Keratinocyte (primary cell): Measurements from ENCODE around the gene MPC1. TPM values are rescaled to one million over a fixed set of nuclear protein-coding genes. Genes with fewer than 3 reads are reported as not detected.

Experiments
- DNase-seq: peaks from one replicate; pipeline ENCODE4 v3.0.0-alpha.2; 2011; ENCODE audit warnings: low read depth, missing footprints, low spot score
- FAIRE-seq: peaks from 2 replicates; lab custom pipeline; 2011; peaks lifted over from hg19 to GRCh38; lab: Jason Lieb, UNC
- H2AFZ ChIP-seq: 2 replicates; pipeline ENCODE4 v1.6.0; 2012; ENCODE audit warnings: low read length, control low read depth, inconsistent platforms; ENCODE audit not compliant: control insufficient read depth
- H3K27ac ChIP-seq: 2 replicates; pipeline ENCODE4 v1.5.1; 2011; ENCODE audit warnings: low read length; ENCODE audit not compliant: control insufficient read depth, insufficient read depth
- H3K27me3 ChIP-seq: 3 replicates; pipeline ENCODE4 v1.6.0; 2011; ENCODE audit warnings: low read length; ENCODE audit not compliant: control insufficient read depth, insufficient read depth; ENCODE audit errors: extremely low read depth
- H3K36me3 ChIP-seq, 2 experiments: 2 replicates in 1 of 2; 3 replicates in 1 of 2; pipeline ENCODE4 v1.5.1; 2011; ENCODE audit warnings: low read length in 2 of 2, mild to moderate bottlenecking in 1 of 2; ENCODE audit not compliant: control insufficient read depth in 2 of 2, insufficient read depth in 2 of 2; ENCODE audit errors: extremely low read depth in 1 of 2
- H3K4me1 ChIP-seq: 3 replicates; pipeline ENCODE4 v1.5.1; 2011; ENCODE audit warnings: low read length; ENCODE audit not compliant: control insufficient read depth, insufficient read depth; ENCODE audit errors: extremely low read depth
- H3K4me2 ChIP-seq: 3 replicates; pipeline ENCODE4 v1.6.0; 2011; ENCODE audit warnings: low read depth, low read length; ENCODE audit not compliant: control insufficient read depth, insufficient read depth; ENCODE audit errors: extremely low read depth
- H3K4me3 ChIP-seq, 3 experiments: fragments of 200-600 bp in 1 of 3; sonication (generic) in 1 of 3; 2 replicates in 2 of 3; 3 replicates in 1 of 3; pipeline ENCODE4 v1.5.1; 2011 to 2016; ENCODE audit warnings: low read length in 3 of 3, mild to moderate bottlenecking in 3 of 3, control low read depth in 2 of 3, inconsistent platforms in 1 of 3, low read depth in 1 of 3, mixed read lengths in 1 of 3, mixed run types in 1 of 3, moderate library complexity in 1 of 3; ENCODE audit not compliant: control insufficient read depth in 2 of 3, insufficient read depth in 2 of 3; ENCODE audit errors: extremely low read depth in 1 of 3
- H3K79me2 ChIP-seq: 2 replicates; pipeline ENCODE4 v1.6.0; 2012; ENCODE audit warnings: low read length; ENCODE audit not compliant: control insufficient read depth, insufficient read depth
- H3K9ac ChIP-seq: 3 replicates; pipeline ENCODE4 v1.6.0; 2011; ENCODE audit warnings: low read length; ENCODE audit not compliant: control insufficient read depth, insufficient read depth; ENCODE audit errors: extremely low read depth
- H3K9me1 ChIP-seq: 3 replicates; pipeline ENCODE4 v1.6.0; 2011; ENCODE audit warnings: low read length; ENCODE audit not compliant: control insufficient read depth, insufficient read depth; ENCODE audit errors: extremely low read depth
- H3K9me3 ChIP-seq: 2 replicates; pipeline ENCODE4 v1.5.1; 2012; ENCODE audit warnings: low read depth, low read length; ENCODE audit not compliant: control insufficient read depth
- H4K20me1 ChIP-seq: 3 replicates; pipeline ENCODE4 v1.6.0; 2011; ENCODE audit warnings: low read length; ENCODE audit not compliant: control insufficient read depth, insufficient read depth; ENCODE audit errors: extremely low read depth
- CTCF ChIP-seq, 3 experiments: IDR thresholded peaks in 1 of 3; conservative IDR thresholded peaks in 1 of 3; optimal IDR thresholded peaks in 1 of 3; 2 replicates in 2 of 3; 3 replicates in 1 of 3; pipeline versions ENCODE3 to v1.5.1; 2011; ENCODE audit warnings: low read length in 3 of 3, mild to moderate bottlenecking in 3 of 3, moderate library complexity in 2 of 3, control low read depth in 1 of 3, inconsistent platforms in 1 of 3; ENCODE audit not compliant: insufficient read depth in 2 of 3; ENCODE audit errors: extremely low read depth in 1 of 3
- EZH2 ChIP-seq: IDR thresholded peaks from one replicate; pipeline ENCODE4 v1.6.1; 2012; ENCODE audit warnings: inconsistent platforms, mild to moderate bottlenecking, low read length, moderate library complexity
- dilution Hi-C: fragments of 300-500 bp; cut with MboI; formaldehyde crosslinking; loops from one replicate; pipeline ENCODE4 v1.7.0; 2020; ENCODE audit warnings: low sequenced_read_pairs; ENCODE audit not compliant: extremely low pct_ligation_motif_present
- polyA plus RNA-seq, 5 experiments: library from polyadenylated mRNA; depleted of rRNA in 3 of 5; stranded (reverse) in 3 of 5; stranded (forward) in 1 of 5; unstranded in 1 of 5; fragments of >200 nt; gene quantifications; 1 replicate in 1 of 5; 2 replicates in 3 of 5; 3 replicates in 1 of 5; pipeline versions ENCODE4 v1.2.1 to v1.2.3, GENCODE V29; 2011 to 2012; ENCODE audit warnings: missing spikeins in 2 of 5, low read depth in 1 of 5, low replicate concordance in 1 of 5

The MPC1 gene
- polyA plus RNA-seq, 1 donor (not counting 4 experiments of a cell fraction or from before 2014, with no cell fraction given): 26.4 TPM

GRCh38 chr6:166397849-166398248, 15.1 kb upstream of the MPC1 start:
- H3K27me3 ChIP-seq: no peaks in the 10 kb centered on the region
- no peaks in the 10 kb centered on the region for H3K36me3 ChIP-seq
- no peak for TF ChIP-seq EZH2
- no peak for TF ChIP-seq CTCF (optimal IDR thresholded peaks at IDR 0.05 in 1 of 3, IDR thresholded peaks at IDR 0.05 in 1 of 3, conservative IDR thresholded peaks at IDR 0.05 in 1 of 3; ENCODE audit: extremely low read depth in 1 of 3, insufficient read depth in 2 of 3, low read length in 3 of 3)
- no peaks in the 10 kb centered on the region for H3K9me1 ChIP-seq
- no peak overlapping the region for H3K27ac ChIP-seq
- DNase-seq (no peak), FAIRE-seq (no peak)
- no peaks in the 10 kb centered on the region for H3K4me1 ChIP-seq
- no peaks in the 10 kb centered on the region for H4K20me1 ChIP-seq
- no peak overlapping the region for H3K9ac ChIP-seq
- H3K4me3 ChIP-seq: no peak overlapping the region
- no peaks in the 10 kb centered on the region for H3K9me3 ChIP-seq
- dilution Hi-C loops: no loop called here
- H2AFZ ChIP-seq: no peak overlapping the region
- no peak overlapping the region for H3K4me2 ChIP-seq
- no peaks in the 10 kb centered on the region for H3K79me2 ChIP-seq

- no peak overlapping the region for H3K27ac ChIP-seq
- H3K9me3 ChIP-seq: no peaks in the 10 kb centered on the region
- no peak for FAIRE-seq
- no peaks in the 10 kb centered on the region for H3K36me3 ChIP-seq
- H3K27me3 ChIP-seq: no peaks in the 10 kb centered on the region
- dilution Hi-C loops: no loop called here
- H3K9ac ChIP-seq: no peak overlapping the region
- no peaks in the 10 kb centered on the region for H3K4me1 ChIP-seq
- H2AFZ ChIP-seq: no peak overlapping the region
- no peak overlapping the region for H3K4me2 ChIP-seq
- H3K79me2 ChIP-seq: no peaks in the 10 kb centered on the region
- no peak for DNase-seq
- H4K20me1 ChIP-seq: no peaks in the 10 kb centered on the region
- no peaks in the 10 kb centered on the region for H3K9me1 ChIP-seq
- H3K4me3 ChIP-seq: no peak overlapping the region
- TF ChIP-seq CTCF (optimal IDR thresholded peaks at IDR 0.05 in 1 of 3, IDR thresholded peaks at IDR 0.05 in 1 of 3, conservative IDR thresholded peaks at IDR 0.05 in 1 of 3; ENCODE audit: extremely low read depth in 1 of 3, insufficient read depth in 2 of 3, low read length in 3 of 3) (no peak), EZH2 (no peak)
Measured at GRCh38 chr6:166395778-166396177, 13.0 kb upstream of the MPC1 start.
